Measurements from ENCODE around the gene BPGM. TPM values are rescaled to one million over a fixed set of nuclear protein-coding genes. Genes with fewer than 3 reads are reported as not detected.

The BPGM gene
- total and polyA plus RNA-seq, 9 of the 15 experiments (the other 6 are each of a cell fraction or from before 2014, with no cell fraction given) = 14.1 to 46.1 (median 21.2) TPM

DNA sequence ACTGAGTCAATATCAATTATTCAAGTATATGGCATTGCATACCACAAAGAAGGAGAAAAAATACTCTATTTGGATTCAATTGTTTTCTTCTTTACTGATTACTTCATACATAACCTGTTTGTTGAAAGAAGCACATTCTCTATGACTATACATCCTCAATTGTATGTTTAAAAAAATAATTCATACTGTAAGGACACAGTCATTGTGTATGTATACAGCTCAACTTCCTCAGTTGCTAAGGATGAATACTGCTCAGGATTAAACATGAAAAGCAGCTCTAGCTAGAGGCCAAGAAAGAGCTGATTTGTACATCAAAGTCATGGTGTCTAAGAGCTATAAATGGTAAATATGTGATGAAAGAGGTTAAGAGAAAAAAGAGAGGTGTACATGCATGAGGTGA, 15.8 kb upstream of the BPGM start:
- POLR2A ChIA-PET = interaction anchor here (0.6 to 2.5 kb wide), 2 partner anchors 14 to 16 kb away, joined by 3 to 10 read pairs; partner anchors contain the start of gene BPGM
- DNase-seq (ENCODE audit: extremely low read depth in 1 of 4, low spot score in 3 of 4) (no peak), FAIRE-seq (no peak), ATAC-seq (no peak)
- CTCF ChIA-PET (ENCODE audit: low intra/inter-chr PET ratio) = no interaction called here
- H2AFZ ChIP-seq (ENCODE audit: low read depth, low read length) = no peak overlapping the region
- H3K36me3 ChIP-seq (ENCODE audit: control insufficient read depth, insufficient read depth, low read length) = no peaks in the 10 kb centered on the region
- H3K79me2 ChIP-seq (ENCODE audit: control insufficient read depth, insufficient read depth, low read length) = no peaks in the 10 kb centered on the region
- in situ Hi-C loops (cut with MboI) (no loop called here), intact Hi-C loops (cut with micrococcal nuclease) (loop anchor here (5.0 kb wide), 1 partner anchor 541 kb away; the partner anchor contains the start of gene CYREN)
- H3K4me3 ChIP-seq = no peak overlapping the region
- peaks cover 0 to 2% of the 10 kb centered on the region in 2 experiments; a peak in 2 of 5 replicates for H3K4me1 ChIP-seq (replicated peaks in 1 of 2; ENCODE audit: control insufficient read depth in 2 of 2, insufficient read depth in 2 of 2, low read length in 2 of 2)
- no peaks in the 10 kb centered on the region for H4K20me1 ChIP-seq (replicated peaks; ENCODE audit: control insufficient read depth, insufficient read depth, low read length)
- no peaks in the 10 kb centered on the region for H3K9me3 ChIP-seq (replicated peaks; ENCODE audit: control insufficient read depth, insufficient read depth, low read depth, low read length)
- peaks cover 0 to 5% of the 10 kb centered on the region in 2 experiments; a peak in 1 of 5 replicates for H3K27me3 ChIP-seq (ENCODE audit: control insufficient read depth in 2 of 2, insufficient read depth in 2 of 2, low read length in 2 of 2)
- H3K9ac ChIP-seq (ENCODE audit: insufficient read depth in 1 of 2, low read depth in 2 of 2, low read length in 2 of 2) = no peak overlapping the region
- H3K4me2 ChIP-seq (ENCODE audit: insufficient read depth, low read length) = no peak overlapping the region
- no peak overlapping the region for H3K27ac ChIP-seq (ENCODE audit: extremely low read depth, low read depth, low read length)
- BruUV-seq (replicated peaks) = no TSS peak
- no peaks in the 10 kb centered on the region for H3K9me1 ChIP-seq (ENCODE audit: control insufficient read depth, insufficient read depth, low read length)
- TF ChIP-seq POLR2B (IDR thresholded peaks at IDR 0.05; ENCODE audit: low read depth, partially characterized antibody) (no peak), ETV1 (tag; conservative IDR thresholded peaks at IDR 0.05; ENCODE audit: low read depth) (no peak), PBX2 (CRISPR knock-in tag; IDR thresholded peaks at IDR 0.05; ENCODE audit: low read depth) (no peak), PBX2 (tag; conservative IDR thresholded peaks at IDR 0.05; ENCODE audit: low read depth) (no peak), NCOA1 (IDR thresholded peaks at IDR 0.05; ENCODE audit: low read depth) (no peak), ZSCAN29 (IDR thresholded peaks at IDR 0.05) (no peak), REST (IDR thresholded peaks at IDR 0.05; ENCODE audit: borderline replicate concordance) (no peak), REST (CRISPR knock-in tag; IDR thresholded peaks at IDR 0.05; ENCODE audit: low read depth) (no peak), BMI1 (IDR thresholded peaks at IDR 0.05; ENCODE audit: low read length) (no peak), ZNF778 (CRISPR knock-in tag; IDR thresholded peaks at IDR 0.05) (no peak), LARP7 (IDR thresholded peaks at IDR 0.05) (no peak), GTF2F1 (IDR thresholded peaks at IDR 0.05; ENCODE audit: low read depth, low read length) (no peak)
- TF ChIP-seq, protein P1, sequence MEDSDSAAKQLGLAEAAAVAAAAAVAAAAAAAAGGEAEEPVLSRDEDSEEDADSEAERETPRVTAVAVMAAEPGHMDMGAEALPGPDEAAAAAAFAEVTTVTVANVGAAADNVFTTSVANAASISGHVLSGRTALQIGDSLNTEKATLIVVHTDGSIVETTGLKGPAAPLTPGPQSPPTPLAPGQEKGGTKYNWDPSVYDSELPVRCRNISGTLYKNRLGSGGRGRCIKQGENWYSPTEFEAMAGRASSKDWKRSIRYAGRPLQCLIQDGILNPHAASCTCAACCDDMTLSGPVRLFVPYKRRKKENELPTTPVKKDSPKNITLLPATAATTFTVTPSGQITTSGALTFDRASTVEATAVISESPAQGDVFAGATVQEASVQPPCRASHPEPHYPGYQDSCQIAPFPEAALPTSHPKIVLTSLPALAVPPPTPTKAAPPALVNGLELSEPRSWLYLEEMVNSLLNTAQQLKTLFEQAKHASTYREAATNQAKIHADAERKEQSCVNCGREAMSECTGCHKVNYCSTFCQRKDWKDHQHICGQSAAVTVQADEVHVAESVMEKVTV (CRISPR knock-in tag; IDR thresholded peaks at IDR 0.05) = no peak

All from K562 (cell line).